Peyer's patch (tissue), 4 donors: ENCODE results near the gene UBE2E1.

ENCODE experiments used
- CTCF ChIP-seq, 6 experiments: fragments of 450-650 bp in 4 of 6; fragments of 200-600 bp in 2 of 6; sonication (generic) in 1 of 6; IDR thresholded peaks; one replicate each; pipeline ENCODE4 v1.5.1; 2017 to 2019; ENCODE audit warnings: antibody characterized with exemption in 6 of 6, mild to moderate bottlenecking in 3 of 6, moderate library complexity in 1 of 6
- POLR2A ChIP-seq, 2 donors: fragments of 450-650 bp; IDR thresholded peaks; one replicate each; pipeline ENCODE4 v1.5.1; 2017; ENCODE audit warnings: antibody characterized with exemption in 2 of 2, mild to moderate bottlenecking in 2 of 2, moderate library complexity in 2 of 2

GRCh38 chr3:23931597-23931996, 125.8 kb downstream of the UBE2E1 start:
- TF ChIP-seq CTCF (IDR thresholded peaks at IDR 0.05) (no peak), POLR2A (IDR thresholded peaks at IDR 0.05) (no peak)
